Karpas-422 (cell line): ENCODE data around the gene CD180. TPM values are rescaled to one million over a fixed set of nuclear protein-coding genes. Genes with fewer than 3 reads are reported as not detected.

Experiments used
- DNase-seq: peaks from one replicate; pipeline ENCODE4 v3.0.0-alpha.2; 2015
- H2AFZ ChIP-seq: fragments of 200-600 bp; sonication (generic); 2 replicates; pipeline ENCODE4 v1.6.1; 2014; ENCODE audit warnings: antibody characterized with exemption, low read length, mixed read lengths
- H3K27ac ChIP-seq: fragments of 200-600 bp; sonication (generic); 2 replicates; pipeline ENCODE4 v1.5.1; 2014; ENCODE audit warnings: mild to moderate bottlenecking, low read length, moderate library complexity
- H3K27me3 ChIP-seq: fragments of 200-600 bp; sonication (generic); 2 replicates; pipeline ENCODE4 v1.6.1; 2014; ENCODE audit warnings: low read length, mixed read lengths
- H3K36me3 ChIP-seq: fragments of 200-600 bp; sonication (generic); 2 replicates; pipeline ENCODE4 v1.6.1; 2014; ENCODE audit warnings: low read length, mixed read lengths; ENCODE audit not compliant: insufficient read depth
- H3K4me1 ChIP-seq: fragments of 200-600 bp; sonication (generic); 2 replicates; pipeline ENCODE4 v1.6.1; 2014; ENCODE audit warnings: mild to moderate bottlenecking, low read length, mixed read lengths
- H3K4me2 ChIP-seq: fragments of 200-600 bp; sonication (generic); 2 replicates; pipeline ENCODE4 v1.6.1; 2014; ENCODE audit warnings: low read length, low read depth, mild to moderate bottlenecking; ENCODE audit not compliant: poor library complexity, severe bottlenecking
- H3K4me3 ChIP-seq: fragments of 200-600 bp; sonication (generic); 2 replicates; pipeline ENCODE4 v1.5.1; 2014; ENCODE audit warnings: mild to moderate bottlenecking, antibody characterized with exemption, low read length, mixed read lengths
- H3K79me2 ChIP-seq: fragments of 200-600 bp; sonication (generic); 2 replicates; pipeline ENCODE4 v1.6.1; 2014; ENCODE audit warnings: mild to moderate bottlenecking, low read length, mixed read lengths
- H3K9ac ChIP-seq: fragments of 200-600 bp; sonication (generic); 2 replicates; pipeline ENCODE4 v1.6.0; 2014; ENCODE audit warnings: low read length
- H3K9me2 ChIP-seq: fragments of 200-600 bp; sonication (generic), shearing (Covaris generic); replicated peaks from 2 replicates; pipeline ENCODE4 v1.6.0; 2014; ENCODE audit warnings: mild to moderate bottlenecking, low read length, moderate library complexity; ENCODE audit not compliant: insufficient read depth
- H3K9me3 ChIP-seq: fragments of 300-700, 200-600 bp; sonication (generic); 2 replicates; pipeline ENCODE4 v1.6.1; 2014; ENCODE audit warnings: low read length, mixed read lengths
- H4K20me1 ChIP-seq: fragments of 200-600 bp; sonication (generic); 2 replicates; pipeline ENCODE4 v1.6.1; 2014; ENCODE audit warnings: mild to moderate bottlenecking, antibody characterized with exemption, low read length, low read depth; ENCODE audit not compliant: insufficient read depth
- total RNA-seq: library from RNA; depleted of rRNA; stranded (reverse); fragments of >200 nt; shearing (Covaris generic); gene quantifications from 2 replicates; pipeline ENCODE4 v1.2.3, GENCODE V29; 2014; ENCODE audit warnings: low replicate concordance

Gene CD180
- total RNA-seq, 1 experiment from 2014 or later: 90.7 TPM

DNA sequence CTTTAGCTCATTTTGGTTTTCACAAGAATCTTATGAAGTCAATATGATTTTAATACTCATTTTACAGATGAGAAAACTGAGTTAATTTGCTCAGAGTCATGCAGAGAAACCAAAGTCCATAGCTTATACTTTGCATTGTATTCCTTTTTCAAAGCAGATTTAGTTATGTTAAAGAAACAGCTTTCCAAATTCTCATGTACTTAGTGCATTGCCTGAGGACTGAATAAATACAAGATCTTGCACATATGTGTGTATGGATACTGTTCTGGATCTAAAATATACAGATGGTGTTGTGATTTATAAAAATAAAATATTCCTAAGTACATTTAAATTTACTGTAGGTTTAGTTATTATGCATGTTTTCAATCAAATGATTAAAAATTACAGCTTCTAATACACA, 43.5 kb upstream of the CD180 start:
- Histone ChIP-seq H3K4me3 (no peak overlapping the region), H3K9me3 (no peaks in the 10 kb centered on the region), H3K9me2 (no peaks in the 10 kb centered on the region), H3K4me1 (no peaks in the 10 kb centered on the region), H3K27me3 (no peaks in the 10 kb centered on the region), H2AFZ (no peak overlapping the region), H3K9ac (no peak overlapping the region), H3K4me2 (no peak overlapping the region), H3K79me2 (no peaks in the 10 kb centered on the region), H3K27ac (no peak overlapping the region), H4K20me1 (no peaks in the 10 kb centered on the region), H3K36me3 (no peaks in the 10 kb centered on the region)
- DNase-seq: no peak

GRCh38 chr5:67238191-67238590, 41.6 kb upstream of the CD180 start:
- H3K79me2 ChIP-seq: no peaks in the 10 kb centered on the region

DNA sequence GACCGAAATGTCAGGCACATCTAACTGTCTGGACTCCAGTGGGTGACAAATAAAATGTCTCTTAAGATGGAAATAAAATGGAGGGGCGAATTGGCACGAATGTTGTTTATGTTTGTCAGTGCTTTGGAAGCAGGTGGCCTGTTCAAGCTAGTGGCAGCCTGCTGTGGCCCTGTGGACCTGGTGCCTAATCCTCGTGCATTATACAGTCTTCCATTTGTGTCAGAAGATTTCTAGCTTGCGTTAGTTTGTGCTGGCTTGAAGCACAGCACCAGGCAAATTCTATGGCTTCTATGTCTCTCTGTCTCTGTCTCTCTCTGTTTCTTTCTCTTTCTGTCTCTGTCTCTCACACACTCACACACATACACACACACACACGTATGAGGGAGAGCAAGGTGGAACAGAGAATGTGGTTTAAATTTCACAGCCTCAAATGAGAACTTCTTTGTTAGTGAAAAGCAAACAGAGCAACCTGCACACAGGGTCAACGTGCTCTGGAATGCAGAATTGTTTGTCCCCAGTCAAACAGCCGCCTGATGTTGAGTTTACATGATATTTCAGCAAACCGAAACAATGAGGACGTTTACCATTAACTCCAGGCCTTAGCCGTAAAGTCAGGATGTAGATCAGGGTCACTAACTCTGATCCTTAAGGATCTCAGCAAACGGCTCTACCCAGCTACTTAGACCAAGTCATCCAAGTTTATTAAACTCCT, 39.0 kb upstream of the CD180 start:
- Histone ChIP-seq H3K27ac (no peak overlapping the region), H3K36me3 (no peaks in the 10 kb centered on the region), H3K79me2 (no peaks in the 10 kb centered on the region), H3K27me3 (no peaks in the 10 kb centered on the region), H3K9me3 (no peaks in the 10 kb centered on the region), H3K4me3 (no peak overlapping the region), H3K4me2 (no peak overlapping the region), H3K9me2 (no peaks in the 10 kb centered on the region), H3K9ac (no peak overlapping the region), H3K4me1 (no peaks in the 10 kb centered on the region), H2AFZ (no peak overlapping the region), H4K20me1 (no peaks in the 10 kb centered on the region)
- DNase-seq: no peak

More at GRCh38 chr5:67238191-67238590, 41.6 kb upstream of the CD180 start:
- Histone ChIP-seq H3K36me3 (no peaks in the 10 kb centered on the region), H3K9me2 (no peaks in the 10 kb centered on the region), H3K4me2 (no peak overlapping the region), H3K27me3 (no peaks in the 10 kb centered on the region), H3K9me3 (no peaks in the 10 kb centered on the region), H3K4me3 (no peak overlapping the region), H4K20me1 (no peaks in the 10 kb centered on the region), H3K9ac (no peak overlapping the region), H3K4me1 (no peaks in the 10 kb centered on the region), H2AFZ (no peak overlapping the region), H3K27ac (no peak overlapping the region)
- no peak for DNase-seq

DNA sequence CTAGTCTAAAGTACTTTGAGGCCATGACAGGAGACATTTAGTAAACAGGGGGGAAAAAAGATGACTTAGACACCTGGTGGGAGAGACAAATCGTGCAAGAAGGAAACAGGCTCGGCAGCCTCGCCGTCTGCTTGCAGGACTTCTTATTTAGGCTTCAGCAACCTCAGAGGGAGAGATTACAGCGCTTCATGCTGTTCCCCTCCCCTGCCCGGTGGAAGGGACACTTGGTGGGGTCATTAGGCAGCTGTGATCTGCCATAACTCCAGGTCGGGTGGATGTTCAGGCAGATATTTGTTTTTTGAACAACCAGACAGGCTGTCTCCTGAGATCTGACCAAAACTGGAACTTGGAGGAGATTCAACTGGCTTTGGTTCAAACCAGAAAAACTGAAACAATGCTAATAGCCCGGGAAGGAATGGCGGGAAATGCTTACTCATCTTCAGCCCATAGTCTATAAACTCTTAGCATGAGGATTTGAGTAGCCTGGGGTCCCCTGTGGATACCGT, 38.1 kb upstream of the CD180 start:
- H3K4me1 ChIP-seq: no peaks in the 10 kb centered on the region
- no peaks in the 10 kb centered on the region for H3K9me2 ChIP-seq
- no peaks in the 10 kb centered on the region for H3K9me3 ChIP-seq
- no peak for DNase-seq
- H3K36me3 ChIP-seq: no peaks in the 10 kb centered on the region
- no peak overlapping the region for H3K27ac ChIP-seq
- no peak overlapping the region for H2AFZ ChIP-seq
- H3K79me2 ChIP-seq: no peaks in the 10 kb centered on the region
- H3K9ac ChIP-seq: no peak overlapping the region
- no peak overlapping the region for H3K4me2 ChIP-seq
- H3K4me3 ChIP-seq: no peak overlapping the region
- H3K27me3 ChIP-seq: no peaks in the 10 kb centered on the region
- no peaks in the 10 kb centered on the region for H4K20me1 ChIP-seq

- DNase-seq: no peak
- Histone ChIP-seq H3K79me2 (no peaks in the 10 kb centered on the region), H3K4me1 (no peaks in the 10 kb centered on the region), H3K4me3 (no peak overlapping the region), H4K20me1 (no peaks in the 10 kb centered on the region), H3K4me2 (no peak overlapping the region), H3K9me2 (no peaks in the 10 kb centered on the region), H3K27me3 (no peaks in the 10 kb centered on the region), H3K36me3 (no peaks in the 10 kb centered on the region), H2AFZ (no peak overlapping the region), H3K9me3 (no peaks in the 10 kb centered on the region), H3K9ac (no peak overlapping the region), H3K27ac (no peak overlapping the region)
Observed at GRCh38 chr5:67233075-67233474, 36.5 kb upstream of the CD180 start.

- Histone ChIP-seq H3K9ac (no peak overlapping the region), H3K9me3 (no peaks in the 10 kb centered on the region), H4K20me1 (no peaks in the 10 kb centered on the region), H2AFZ (no peak overlapping the region), H3K36me3 (no peaks in the 10 kb centered on the region), H3K27ac (no peak overlapping the region), H3K4me2 (no peak overlapping the region), H3K4me1 (peaks cover 17% of the 10 kb centered on the region), H3K9me2 (no peaks in the 10 kb centered on the region), H3K4me3 (no peak overlapping the region), H3K27me3 (no peaks in the 10 kb centered on the region), H3K79me2 (no peaks in the 10 kb centered on the region)
- DNase-seq: no peak
Observed at GRCh38 chr5:67223211-67223610, 26.6 kb upstream of the CD180 start.

DNA sequence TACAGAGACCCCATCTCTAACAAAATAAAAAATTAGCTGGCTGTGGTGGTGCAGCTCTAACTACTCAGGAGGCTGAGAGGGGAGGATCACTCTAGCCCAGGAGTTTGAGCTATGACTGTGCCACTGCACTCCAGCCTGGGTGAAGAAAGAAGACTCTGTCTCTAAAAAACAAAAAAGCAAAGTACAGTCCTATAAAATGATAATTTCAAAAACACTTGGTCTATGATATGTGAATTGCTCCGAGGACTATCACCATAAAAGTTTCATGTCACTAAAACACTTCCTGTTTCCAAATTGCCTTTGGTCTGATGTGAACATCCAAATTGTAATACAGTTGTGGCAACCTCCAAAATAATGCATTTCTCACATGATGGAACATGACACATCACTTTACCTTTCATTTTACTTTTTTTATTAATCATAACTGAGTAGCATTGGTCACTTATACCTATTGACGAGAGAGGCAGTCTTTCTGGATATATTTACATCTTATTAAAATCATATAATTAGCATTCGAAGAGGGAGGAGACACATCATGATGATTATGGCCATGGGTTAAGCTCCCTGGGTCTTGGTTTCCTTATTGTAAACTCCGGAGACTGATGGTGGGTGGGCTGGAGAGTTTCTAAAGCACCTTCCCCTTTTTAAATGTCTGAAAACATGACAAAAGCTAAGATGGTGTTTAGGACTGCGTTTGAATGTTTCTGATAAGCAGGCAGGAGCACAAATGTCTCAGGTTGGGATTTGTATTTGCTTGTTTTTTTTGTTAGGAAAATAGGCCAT, 25.8 kb upstream of the CD180 start:
- H3K9me2 ChIP-seq: no peaks in the 10 kb centered on the region
- H3K36me3 ChIP-seq: no peaks in the 10 kb centered on the region
- no peaks in the 10 kb centered on the region for H4K20me1 ChIP-seq
- H3K79me2 ChIP-seq: no peaks in the 10 kb centered on the region
- no peak overlapping the region for H3K27ac ChIP-seq
- no peaks in the 10 kb centered on the region for H3K9me3 ChIP-seq
- peak overlapping the region; percentile 38 for H3K9ac ChIP-seq
- peak overlapping the region; percentile 60 for H2AFZ ChIP-seq
- no peaks in the 10 kb centered on the region for H3K27me3 ChIP-seq
- H3K4me3 ChIP-seq: no peak overlapping the region
- peak; percentile 40 for DNase-seq
- H3K4me1 ChIP-seq: peaks cover 17% of the 10 kb centered on the region
- peak overlapping the region; percentile 34 for H3K4me2 ChIP-seq

DNA sequence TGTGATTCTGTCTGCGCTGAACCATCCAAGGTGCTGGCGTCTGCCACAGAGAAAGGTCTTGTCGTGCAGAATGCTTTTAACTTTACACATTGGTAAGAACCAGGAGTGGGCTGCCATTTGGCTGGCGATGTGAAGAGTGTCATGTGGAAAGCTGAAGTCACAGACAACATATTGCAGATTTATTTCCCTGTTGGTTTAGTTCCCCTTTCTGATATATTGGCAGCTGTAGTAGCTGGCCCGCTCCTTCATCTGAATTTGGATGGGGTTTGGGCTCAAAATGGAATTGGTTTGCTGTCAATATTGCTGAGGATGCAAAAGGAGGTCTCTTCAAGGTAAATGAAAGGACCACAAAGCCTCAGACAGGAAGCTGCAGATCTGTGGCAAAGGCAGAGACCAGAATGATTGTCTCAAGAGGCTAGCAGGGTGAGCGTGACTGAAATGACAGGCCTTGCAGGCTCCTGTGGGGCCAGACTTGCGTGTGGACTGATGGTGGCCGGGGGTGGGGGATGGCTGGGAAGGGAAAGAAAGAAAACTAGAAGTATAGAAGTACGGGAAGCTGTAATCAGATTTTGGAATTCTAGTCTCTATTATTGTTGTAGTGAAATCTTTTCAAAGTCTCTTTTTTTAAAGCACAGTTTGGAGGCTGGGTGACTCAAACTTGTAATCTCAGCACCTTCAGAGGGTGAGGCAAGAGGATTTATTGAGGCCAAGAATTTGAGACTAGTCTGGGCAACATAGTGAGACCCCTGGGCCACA, 25.1 kb upstream of the CD180 start:
- peaks cover 21% of the 10 kb centered on the region for H3K4me1 ChIP-seq
- H4K20me1 ChIP-seq: no peaks in the 10 kb centered on the region
- H3K36me3 ChIP-seq: no peaks in the 10 kb centered on the region
- peak; percentile 58 for DNase-seq
- no peaks in the 10 kb centered on the region for H3K9me3 ChIP-seq
- no peaks in the 10 kb centered on the region for H3K27me3 ChIP-seq
- H3K4me3 ChIP-seq: no peak overlapping the region
- no peaks in the 10 kb centered on the region for H3K9me2 ChIP-seq
- peak overlapping the region; percentile 38 for H3K9ac ChIP-seq
- no peak overlapping the region for H3K27ac ChIP-seq
- H3K79me2 ChIP-seq: no peaks in the 10 kb centered on the region
- H3K4me2 ChIP-seq: peak overlapping the region; percentile 34
- peak overlapping the region; percentile 84; the same call in 1 of the 2 replicates for H2AFZ ChIP-seq
